ENCODE results near the gene ZNF593.

Gene ZNF593

DNA sequence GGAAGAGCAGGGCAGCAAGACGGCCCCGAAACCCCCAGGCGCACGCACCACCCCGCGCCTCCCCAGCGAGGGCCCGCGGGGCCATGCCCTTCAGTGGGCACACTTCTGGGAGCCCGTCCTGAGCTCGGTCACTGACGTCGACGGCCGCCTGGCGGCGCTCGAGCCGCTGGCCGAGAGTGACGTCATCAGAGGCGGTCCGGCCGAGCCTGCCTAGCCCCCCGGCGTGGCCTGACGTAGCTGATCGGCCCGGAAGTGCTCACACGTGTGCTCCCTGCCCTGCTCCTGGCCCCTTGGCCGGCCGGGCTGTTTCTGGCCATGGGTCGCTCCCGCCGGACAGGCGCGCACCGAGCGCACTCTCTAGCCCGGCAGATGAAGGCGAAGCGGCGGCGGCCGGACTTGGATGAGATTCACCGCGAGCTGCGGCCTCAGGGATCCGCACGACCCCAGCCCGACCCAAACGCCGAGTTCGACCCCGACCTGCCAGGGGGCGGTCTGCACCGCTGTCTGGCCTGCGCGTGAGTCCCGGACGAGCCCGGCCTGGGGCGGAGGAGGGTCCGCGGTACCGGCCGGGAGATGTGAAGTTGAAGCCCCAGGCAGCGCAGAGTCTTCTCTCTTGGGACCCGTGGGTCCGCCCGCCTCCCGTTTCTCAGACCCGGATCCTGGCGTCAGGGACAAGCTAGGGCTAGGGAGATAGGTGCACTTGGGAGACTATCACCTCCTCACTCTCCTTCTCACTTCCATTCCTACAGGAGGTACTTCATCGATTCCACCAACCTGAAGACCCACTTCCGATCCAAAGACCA is at the start of gene ZNF593:
Gene ZNF593 (plus strand): TSS at position 240 of the 803 bp plus-strand sequence. CDS start 76 bp downstream, at position 316.
- DNase-seq, result peak; percentile 96

DNA sequence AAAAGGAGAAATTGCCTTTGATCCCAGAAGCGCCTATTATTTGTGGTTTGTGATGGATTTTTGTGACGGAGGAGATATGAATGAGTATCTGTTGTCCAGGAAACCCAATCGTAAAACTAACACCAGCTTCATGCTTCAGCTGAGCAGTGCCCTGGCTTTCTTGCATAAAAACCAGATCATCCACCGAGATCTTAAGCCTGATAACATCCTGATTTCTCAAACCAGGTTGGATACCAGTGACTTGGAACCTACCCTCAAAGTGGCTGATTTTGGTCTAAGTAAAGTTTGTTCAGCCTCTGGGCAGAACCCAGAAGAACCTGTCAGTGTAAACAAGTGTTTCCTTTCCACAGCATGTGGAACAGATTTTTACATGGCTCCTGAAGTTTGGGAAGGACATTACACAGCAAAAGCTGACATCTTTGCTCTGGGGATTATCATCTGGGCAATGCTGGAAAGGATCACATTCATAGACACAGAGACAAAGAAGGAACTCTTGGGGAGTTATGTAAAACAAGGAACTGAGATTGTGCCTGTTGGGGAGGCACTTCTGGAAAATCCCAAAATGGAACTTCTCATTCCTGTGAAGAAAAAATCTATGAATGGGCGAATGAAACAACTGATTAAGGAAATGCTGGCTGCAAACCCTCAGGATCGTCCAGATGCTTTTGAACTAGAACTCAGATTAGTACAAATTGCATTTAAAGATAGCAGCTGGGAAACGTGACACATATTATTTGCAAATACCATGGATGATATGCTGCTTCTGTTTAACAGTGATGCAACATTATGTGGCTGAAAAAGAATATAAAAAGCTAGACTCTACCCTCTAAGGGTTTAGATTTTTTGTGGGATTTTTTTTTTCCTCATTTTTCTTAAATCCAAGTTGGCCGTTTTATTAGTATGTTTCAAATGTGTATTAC is 47.6 kb upstream of the ZNF593 start:
- no peak for DNase-seq

DNA sequence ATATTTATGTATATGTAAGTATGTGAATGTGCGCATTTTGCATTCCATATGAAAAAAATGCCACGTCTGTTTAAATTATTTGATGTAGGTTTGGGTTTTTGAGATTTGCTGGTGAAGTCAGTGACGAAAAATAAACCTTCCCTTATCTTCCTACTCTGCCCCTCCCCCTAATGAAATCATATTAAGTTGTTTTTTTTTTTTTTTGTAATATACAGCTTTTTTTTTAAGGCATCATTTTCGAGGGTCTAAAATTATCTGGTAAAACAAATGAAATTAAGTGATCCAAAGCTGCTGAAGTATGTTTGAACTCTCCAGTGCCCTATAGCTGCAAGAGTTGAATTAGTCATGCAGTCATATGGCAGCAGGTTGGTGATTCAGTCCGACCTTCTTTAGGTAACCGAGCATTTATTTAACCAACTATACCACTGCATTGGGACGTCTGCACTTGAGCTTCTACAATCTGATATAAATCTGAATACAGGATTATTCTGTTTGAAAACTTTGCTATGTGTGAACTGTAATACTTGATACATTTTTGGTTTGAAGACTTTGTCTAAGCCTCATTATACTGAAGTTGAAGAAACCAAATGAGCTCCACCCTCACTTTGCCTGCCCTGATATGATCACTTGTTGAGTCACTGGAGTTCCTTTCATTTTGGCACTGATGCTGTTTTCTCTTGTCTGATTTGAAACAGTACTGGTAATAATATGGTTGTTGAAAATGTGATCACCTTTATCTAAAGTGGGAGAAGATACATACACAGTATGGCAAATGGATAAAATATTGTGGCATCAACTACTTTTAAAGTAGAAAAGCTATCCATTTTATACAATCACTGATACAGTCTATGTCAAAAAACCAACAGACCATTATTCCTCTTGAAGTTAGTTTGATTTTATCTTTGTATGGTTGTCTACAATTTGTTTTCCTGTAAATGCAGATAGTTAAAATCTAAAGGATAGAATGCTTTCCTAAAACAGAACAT is 46.4 kb upstream of the ZNF593 start:
- DNase-seq, result no peak

DNA sequence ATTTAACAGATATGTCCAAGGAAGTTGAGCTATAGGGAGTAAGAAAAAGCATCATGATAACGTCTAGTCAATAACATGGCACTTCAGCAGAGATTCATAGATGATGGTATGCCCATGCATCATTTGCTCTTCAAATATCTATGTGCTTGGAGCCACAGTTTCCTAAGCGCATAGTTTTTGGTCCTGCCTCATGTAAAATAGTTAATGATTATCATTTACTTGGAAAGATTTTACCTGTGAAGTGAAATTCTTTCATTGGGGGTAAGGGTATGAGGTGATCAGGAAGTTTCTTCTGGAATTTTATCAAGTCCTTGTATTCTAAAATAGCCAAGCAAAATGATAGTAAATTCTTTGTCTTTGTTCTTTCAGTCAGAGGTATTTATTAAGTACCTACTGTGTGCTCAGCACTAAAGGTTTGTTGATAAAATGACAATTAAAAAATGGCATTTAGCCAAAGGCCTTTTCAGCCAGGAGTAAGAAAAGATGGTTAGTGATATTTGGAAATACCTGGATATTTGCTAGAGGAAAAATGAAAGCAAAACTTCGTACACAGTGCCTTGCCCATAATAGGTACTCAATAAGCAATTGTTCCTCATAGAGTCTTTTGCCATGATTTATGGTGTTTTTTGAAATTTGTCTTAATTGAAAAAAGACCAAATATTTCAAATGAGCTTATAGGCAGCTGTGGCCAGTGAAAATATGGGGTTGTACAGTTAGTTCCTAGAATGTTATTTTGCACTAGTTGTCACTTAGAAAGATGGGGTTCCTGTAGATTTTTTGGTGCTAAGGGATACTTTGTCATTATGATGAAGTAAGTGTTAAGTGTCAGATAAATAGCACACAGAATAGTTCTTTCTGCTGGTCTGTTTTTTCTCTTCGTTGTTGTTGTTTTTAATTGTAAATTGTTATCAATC is 45.0 kb upstream of the ZNF593 start:
- DNase-seq, result no peak

DNA sequence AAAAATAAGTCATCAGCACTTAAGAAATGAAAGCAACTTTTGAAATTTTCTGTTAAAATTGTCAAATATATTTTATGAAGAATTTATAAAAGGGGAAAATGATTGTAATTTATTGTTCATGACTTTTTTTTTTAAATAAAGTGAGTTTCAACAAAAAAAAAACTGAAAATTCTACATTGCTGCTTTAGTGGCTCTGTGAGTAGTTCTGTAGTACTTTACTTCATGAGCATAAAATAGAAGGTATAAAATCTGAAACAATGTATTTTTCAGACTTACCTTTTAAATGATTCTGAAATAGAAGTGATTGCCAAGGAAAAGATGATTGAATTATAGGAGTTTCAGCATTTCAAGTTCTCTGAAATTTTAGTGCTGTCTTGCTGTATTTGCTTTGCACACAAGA is 44.3 kb upstream of the ZNF593 start:
- DNase-seq, result no peak

DNA sequence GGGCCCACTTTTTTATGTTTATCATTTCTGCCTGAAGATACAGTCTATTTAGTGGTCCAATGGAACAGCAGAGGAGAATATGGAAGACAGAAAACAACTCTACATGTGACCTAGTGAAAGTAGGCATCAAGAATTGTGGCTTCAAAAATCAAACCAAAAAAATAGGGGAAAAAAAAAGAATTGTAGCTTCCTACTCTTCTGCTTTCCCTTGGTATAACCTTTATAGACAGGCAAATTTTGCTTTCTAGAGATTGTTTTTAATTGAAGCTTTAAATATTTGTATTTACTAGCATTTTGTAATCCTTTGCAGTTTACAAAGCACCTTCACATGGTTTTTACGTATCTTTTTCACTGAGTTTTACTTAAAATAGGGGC is 43.8 kb upstream of the ZNF593 start:
- DNase-seq, result no peak

GRCh38 chr1:26126321-26127084 is 43.2 kb upstream of the ZNF593 start:
- peak; percentile 79 for DNase-seq

GRCh38 chr1:26127235-26128163 is 42.2 kb upstream of the ZNF593 start:
- no peak for DNase-seq

DNA sequence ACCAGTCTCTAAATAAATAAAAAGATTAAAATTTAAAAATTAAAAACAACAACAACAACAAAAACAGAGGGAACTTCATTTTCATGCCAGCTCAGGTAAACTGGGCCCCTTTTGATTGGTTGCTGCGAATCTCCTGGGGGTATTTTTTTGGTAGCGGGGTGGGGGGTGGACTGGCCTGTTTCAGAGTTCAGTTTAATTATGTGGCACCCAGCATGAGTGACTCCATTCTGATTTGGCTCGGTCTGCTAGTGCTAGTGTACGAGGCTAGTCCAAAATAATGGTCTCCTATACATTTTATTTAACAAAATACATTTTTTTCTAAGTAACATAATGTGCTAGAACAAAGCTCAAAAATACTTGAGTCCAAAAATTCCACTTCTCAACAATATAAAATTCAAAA is 39.9 kb upstream of the ZNF593 start:
- no peak for DNase-seq

DNA sequence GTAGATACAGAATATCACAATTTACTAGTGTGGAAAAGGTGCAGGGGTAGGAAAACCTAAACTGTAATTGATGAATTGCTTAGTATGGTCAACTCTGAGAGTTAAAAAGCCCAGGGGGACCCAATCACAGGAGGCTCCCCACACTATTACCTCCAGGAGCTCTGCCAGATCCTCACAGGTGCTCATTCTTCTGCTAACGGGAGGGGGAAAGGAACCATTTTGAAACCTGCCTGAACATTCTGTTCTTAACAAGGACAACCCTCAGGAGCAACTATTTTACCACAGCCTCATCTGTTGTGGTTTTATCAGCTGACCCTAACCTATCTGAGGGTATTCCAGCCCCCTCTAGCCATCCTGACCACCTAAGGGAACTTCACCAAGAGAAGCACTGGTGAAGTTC is 39.0 kb upstream of the ZNF593 start:
- DNase-seq, result no peak

- peak; percentile 44 for DNase-seq
Observed at GRCh38 chr1:26132128-26132833, 37.4 kb upstream of the ZNF593 start.

DNA sequence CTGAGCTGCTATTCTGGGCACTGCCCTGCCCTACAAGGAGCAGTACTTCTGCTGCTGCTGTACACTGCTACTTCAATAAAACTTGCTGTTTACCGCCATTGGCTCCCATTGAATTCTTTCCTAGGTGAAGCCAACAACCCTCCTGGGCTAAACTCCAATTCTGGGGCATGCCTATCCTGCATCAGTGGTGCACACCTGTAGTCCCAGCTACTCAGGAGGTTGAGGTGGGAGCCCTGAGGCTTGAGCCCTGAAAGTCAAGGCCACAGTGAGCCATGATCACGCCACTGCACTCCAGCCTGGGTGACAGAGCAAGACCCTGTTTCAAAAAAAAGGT is 36.9 kb upstream of the ZNF593 start:
- DNase-seq, result no peak

- no peak for DNase-seq
Observed at GRCh38 chr1:26134466-26134865, 35.2 kb upstream of the ZNF593 start.

DNA sequence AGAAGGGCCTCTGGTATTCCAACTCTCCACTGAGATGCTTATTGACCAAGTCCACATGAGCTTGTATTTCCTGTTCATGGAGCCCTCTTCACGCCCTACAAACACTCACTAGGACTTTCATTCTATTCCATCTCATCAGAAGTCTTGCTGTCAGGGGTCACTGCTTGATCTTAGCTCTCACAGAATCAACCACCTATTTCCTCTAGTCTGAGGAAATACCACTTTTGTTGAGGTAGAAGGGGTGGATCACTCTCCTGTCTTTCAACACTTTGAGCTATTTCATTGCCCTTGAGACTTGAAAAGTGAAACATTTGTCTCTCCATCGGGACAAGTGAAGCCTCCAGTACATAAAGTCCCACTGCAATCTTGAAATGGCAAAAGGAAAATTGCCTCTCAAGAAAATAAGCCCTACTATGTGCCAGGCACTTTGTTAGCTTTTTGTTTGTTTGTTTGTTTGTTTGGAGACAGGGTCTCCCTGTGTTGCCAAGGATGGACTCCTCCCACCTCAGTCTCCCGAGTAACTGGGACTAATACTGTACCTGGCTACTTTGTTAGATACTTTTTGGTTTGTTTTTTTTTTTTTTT is 30.6 kb upstream of the ZNF593 start:
- DNase-seq, result peak; percentile 69

GRCh38 chr1:26142159-26142558 is 27.5 kb upstream of the ZNF593 start:
- no peak for DNase-seq

DNA sequence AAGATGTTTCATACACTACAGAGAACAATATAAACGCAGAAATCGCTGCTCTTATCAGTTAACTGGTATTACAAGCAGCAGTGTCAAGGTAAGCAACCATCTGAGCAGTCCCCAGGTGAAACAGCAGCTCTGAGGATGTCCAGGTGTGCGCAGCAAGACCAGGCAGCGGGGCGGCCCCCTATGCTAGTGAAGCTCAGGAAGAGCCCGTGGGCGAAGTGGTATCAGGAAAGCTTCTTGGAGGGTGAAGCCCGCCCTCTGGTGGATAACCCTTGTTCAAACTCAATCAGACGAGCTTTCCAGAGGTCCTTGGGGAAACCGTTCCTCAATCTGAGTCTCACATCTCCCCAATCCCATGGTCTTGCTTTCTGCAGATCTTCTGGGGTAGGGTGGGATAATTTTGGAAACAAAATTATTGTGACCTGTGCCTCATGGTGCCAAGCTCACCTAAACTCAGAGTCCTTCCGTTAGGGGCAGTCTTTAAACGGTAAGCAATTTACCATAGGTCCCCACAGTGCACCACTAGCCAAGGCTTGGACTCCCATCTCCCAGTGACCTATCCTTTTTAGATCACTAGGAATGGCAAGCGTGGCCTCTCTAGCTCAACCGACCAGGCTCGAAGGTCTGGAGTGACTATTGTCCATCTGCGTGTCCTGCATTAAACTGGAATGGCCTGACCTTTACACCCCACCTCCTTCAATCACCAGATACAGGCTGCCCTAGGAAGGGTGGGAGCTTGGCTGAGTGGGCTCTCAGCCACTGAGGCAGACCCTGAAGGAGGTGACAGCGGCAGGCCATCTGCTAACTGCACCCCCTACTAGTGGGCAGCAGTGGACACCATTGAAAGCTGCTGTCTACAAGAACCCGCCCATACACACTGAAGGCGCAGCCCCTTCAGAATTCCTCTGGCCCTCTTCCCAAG is 24.4 kb upstream of the ZNF593 start:
- peak; percentile 97 for DNase-seq

DNA sequence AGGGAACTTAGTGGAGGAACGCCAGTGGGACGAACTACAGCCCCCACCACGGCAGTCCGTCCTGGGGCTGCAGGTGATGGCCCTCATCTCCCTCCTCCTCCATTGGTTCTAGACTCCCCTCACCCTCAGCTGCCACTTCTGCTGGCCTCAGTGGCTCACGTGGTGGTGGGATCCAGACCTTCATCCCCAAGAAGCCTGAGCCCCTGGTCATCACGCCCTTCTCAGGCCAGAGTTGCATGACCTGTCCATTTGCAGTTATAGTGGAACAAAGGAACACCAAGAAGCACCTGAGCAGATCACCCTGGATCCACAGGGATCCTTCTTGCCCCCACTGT is 23.8 kb upstream of the ZNF593 start:
- no peak for DNase-seq

DNA sequence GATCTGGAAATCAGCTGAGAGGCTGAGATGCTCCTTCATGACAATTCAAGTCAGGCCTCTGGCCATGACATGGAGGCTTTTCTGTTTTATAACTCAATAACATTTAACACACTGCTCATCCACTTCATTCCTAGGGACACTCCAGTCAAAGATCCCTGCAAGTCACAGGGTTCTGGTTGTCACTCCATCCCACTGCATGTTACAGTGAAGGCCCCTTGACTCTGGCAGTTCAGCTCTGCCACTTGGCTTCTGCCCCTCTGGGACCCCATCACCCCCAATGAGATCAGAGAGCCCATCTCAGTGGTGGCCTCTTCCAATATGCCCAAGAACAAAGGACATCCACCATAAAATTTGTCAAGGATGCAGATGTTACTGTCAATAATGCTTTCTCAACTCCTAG is 20.8 kb upstream of the ZNF593 start:
- DNase-seq, result no peak
